Omental fat pad (tissue), 4 donors: ENCODE results near the gene TSPAN8. TPM values are rescaled to one million over a fixed set of nuclear protein-coding genes. Genes with fewer than 3 reads are reported as not detected.
"Not testable (repeated sequence)": the region's sequence is repeated elsewhere in the genome, so short reads cannot be mapped to it uniquely, and the experiment has no call there.

Experiments
- ATAC-seq: fragments of 150-250 bp; one replicate; pipeline ENCODE4 v1.9.1; 2016; ENCODE audit warnings: mild to moderate bottlenecking, moderate library complexity; ENCODE audit not compliant: low FRiP score
- DNase-seq: peaks from one replicate; pipeline ENCODE4 v3.0.0-alpha.2; 2019; ENCODE audit warnings: low spot score
- CTCF ChIP-seq, 3 donors: fragments of 450-650 bp; IDR thresholded peaks; one replicate each; pipeline ENCODE4 v1.5.1; 2016 to 2017; ENCODE audit warnings: antibody characterized with exemption in 3 of 3, mild to moderate bottlenecking in 3 of 3, moderate library complexity in 2 of 3
- total RNA-seq, 4 donors: library from RNA; depleted of rRNA; stranded (reverse); fragments of >200 nt; gene quantifications; one replicate each; pipeline ENCODE4 v1.1.0, GENCODE V29; 2016

Gene TSPAN8
- total RNA-seq, 4 donors from 2014 or later = 2.9 to 13.4 (median 10.1) TPM

- DNase-seq = no peak
- ATAC-seq = no peak
- TF ChIP-seq CTCF (IDR thresholded peaks at IDR 0.05) = no peak
Measured at GRCh38 chr12:71130521-71131069, 27.2 kb downstream of the TSPAN8 start.

- TF ChIP-seq CTCF (IDR thresholded peaks at IDR 0.05) = no peak
- DNase-seq (no peak), ATAC-seq (no peak)
Measured at GRCh38 chr12:71129364-71129763, 28.4 kb downstream of the TSPAN8 start.

- no peak for TF ChIP-seq CTCF (IDR thresholded peaks at IDR 0.05)
- peak; percentile 100 for ATAC-seq
- DNase-seq = no peak
Measured at GRCh38 chr12:71128191-71128788, 29.5 kb downstream of the TSPAN8 start.

GRCh38 chr12:71125949-71126348, 31.9 kb downstream of the TSPAN8 start:
- ATAC-seq (no peak), DNase-seq (no peak)
- no peak for TF ChIP-seq CTCF (IDR thresholded peaks at IDR 0.05)

GRCh38 chr12:71125515-71125914, 32.3 kb downstream of the TSPAN8 start:
- no peak for ATAC-seq
- no peak for DNase-seq
- no peak for TF ChIP-seq CTCF (IDR thresholded peaks at IDR 0.05)

GRCh38 chr12:71124835-71125460, 32.9 kb downstream of the TSPAN8 start:
- no peak for DNase-seq
- ATAC-seq = no peak

GRCh38 chr12:71113148-71113547, 44.7 kb downstream of the TSPAN8 start:
- ATAC-seq, DNase-seq: not testable (repeated sequence)

More at GRCh38 chr12:71124835-71125460, 32.9 kb downstream of the TSPAN8 start:
- TF ChIP-seq CTCF (IDR thresholded peaks at IDR 0.05) = no peak
